Lower lobe of right lung (tissue), 2 donors: ENCODE results near the gene CDRT15. TPM values are rescaled to one million over a fixed set of nuclear protein-coding genes. Genes with fewer than 3 reads are reported as not detected.

ENCODE experiments used
- ATAC-seq, 2 donors: fragments of 200-7000 bp; cut with Tn5 transposase; one replicate each; pipeline ENCODE4 v1.9.1; 2020 to 2022; ENCODE audit warnings: mild to moderate bottlenecking in 2 of 2, moderate library complexity in 2 of 2
- DNase-seq: peaks from one replicate; pipeline ENCODE4 v3.0.0-alpha.2; 2020
- H3K27ac ChIP-seq: fragments of 200-600 bp; one replicate; pipeline ENCODE4 v1.8.0; 2022
- H3K27me3 ChIP-seq: fragments of 200-600 bp; one replicate; pipeline ENCODE4 v1.8.0; 2022; ENCODE audit warnings: low read depth
- H3K36me3 ChIP-seq: fragments of 200-600 bp; one replicate; pipeline ENCODE4 v1.8.0; 2022; ENCODE audit warnings: mild to moderate bottlenecking
- H3K4me1 ChIP-seq: fragments of 200-600 bp; one replicate; pipeline ENCODE4 v1.8.0; 2022
- H3K4me3 ChIP-seq: fragments of 200-600 bp; one replicate; pipeline ENCODE4 v1.8.0; 2022; ENCODE audit warnings: mild to moderate bottlenecking
- H3K9me3 ChIP-seq: fragments of 200-600 bp; one replicate; pipeline ENCODE4 v1.8.0; 2022
- CTCF ChIP-seq: fragments of 200-600 bp; IDR thresholded peaks from one replicate; pipeline ENCODE4 v1.8.0; 2022; ENCODE audit warnings: antibody characterized with exemption, mild to moderate bottlenecking
- intact Hi-C: fragments of 100-400 bp; cut with DNase I; formaldehyde crosslinking; loops from one replicate; pipeline ENCODE4 v1.11.0; 2022
- total RNA-seq: library from RNA; stranded (reverse); fragmentation: NEBNext Ultra II Directional; extraction: Animal tissue kit (Norgen Biotek cat#: 25700); gene quantifications from one replicate; pipeline ENCODE4 v1.2.1, GENCODE V29; 2021
- donor health status: DM: no; HTN: yes; CAD: no; lungs with severe emphysema.

CDRT15 gene
- total RNA-seq, 1 donor from 2014 or later = not detected

DNA sequence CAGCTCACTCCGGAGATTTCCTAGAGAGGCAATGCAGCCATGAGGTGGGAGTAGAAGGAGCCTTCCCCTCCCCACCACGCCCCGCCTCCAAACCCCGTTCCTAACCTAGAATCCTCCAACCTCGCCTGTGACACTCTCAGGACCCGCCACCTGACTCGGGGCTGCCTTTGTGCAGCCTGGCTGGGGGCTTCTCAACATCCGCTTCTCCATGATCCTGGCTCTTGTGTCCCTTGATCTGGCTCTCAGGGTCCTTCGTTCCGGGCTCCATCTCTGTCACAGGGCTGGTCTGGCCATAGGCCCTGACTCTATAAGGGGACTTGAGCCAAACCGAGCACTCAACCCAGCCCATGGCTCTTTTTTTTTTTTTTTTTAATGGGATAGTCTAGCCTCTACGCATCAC is 24.3 kb downstream of the CDRT15 start:
- TF ChIP-seq CTCF = no peak
- Histone ChIP-seq H3K36me3 (peaks cover 9% of the 10 kb centered on the region), H3K9me3 (no peaks in the 10 kb centered on the region), H3K4me1 (no peaks in the 10 kb centered on the region), H3K27ac (no peak overlapping the region), H3K27me3 (no peaks in the 10 kb centered on the region), H3K4me3 (no peak overlapping the region)
- DNase-seq = no peak
- intact Hi-C loops = no loop called here
- no peak for ATAC-seq

GRCh38 chr17:14211801-14212200 is 24.9 kb downstream of the CDRT15 start:
- no peak overlapping the region for H3K4me3 ChIP-seq
- no peaks in the 10 kb centered on the region for H3K27me3 ChIP-seq
- no peak overlapping the region for H3K27ac ChIP-seq
- DNase-seq = peak; percentile 48
- intact Hi-C loops = no loop called here
- peaks cover 14% of the 10 kb centered on the region for H3K36me3 ChIP-seq
- ATAC-seq = peak; percentile 31 to 39
- no peaks in the 10 kb centered on the region for H3K9me3 ChIP-seq
- peak; percentile 48 for TF ChIP-seq CTCF
- no peaks in the 10 kb centered on the region for H3K4me1 ChIP-seq

GRCh38 chr17:14211246-14211645 is 25.4 kb downstream of the CDRT15 start:
- no peak overlapping the region for H3K27ac ChIP-seq
- H3K27me3 ChIP-seq = no peaks in the 10 kb centered on the region
- no peak for DNase-seq
- no peak for TF ChIP-seq CTCF
- no peak overlapping the region for H3K4me3 ChIP-seq
- intact Hi-C loops = no loop called here
- H3K36me3 ChIP-seq = peaks cover 19% of the 10 kb centered on the region
- H3K9me3 ChIP-seq = no peaks in the 10 kb centered on the region
- no peak for ATAC-seq
- peaks cover 4% of the 10 kb centered on the region for H3K4me1 ChIP-seq

- Histone ChIP-seq H3K27ac (no peak overlapping the region), H3K36me3 (peaks cover 19% of the 10 kb centered on the region), H3K4me1 (peaks cover 6% of the 10 kb centered on the region), H3K9me3 (no peaks in the 10 kb centered on the region), H3K27me3 (no peaks in the 10 kb centered on the region), H3K4me3 (no peak overlapping the region)
- intact Hi-C loops = no loop called here
- TF ChIP-seq CTCF = no peak
- ATAC-seq = no peak
- no peak for DNase-seq
These were observed 27.4 kb downstream of the CDRT15 start for GRCh38 chr17:14209215-14209614.

DNA sequence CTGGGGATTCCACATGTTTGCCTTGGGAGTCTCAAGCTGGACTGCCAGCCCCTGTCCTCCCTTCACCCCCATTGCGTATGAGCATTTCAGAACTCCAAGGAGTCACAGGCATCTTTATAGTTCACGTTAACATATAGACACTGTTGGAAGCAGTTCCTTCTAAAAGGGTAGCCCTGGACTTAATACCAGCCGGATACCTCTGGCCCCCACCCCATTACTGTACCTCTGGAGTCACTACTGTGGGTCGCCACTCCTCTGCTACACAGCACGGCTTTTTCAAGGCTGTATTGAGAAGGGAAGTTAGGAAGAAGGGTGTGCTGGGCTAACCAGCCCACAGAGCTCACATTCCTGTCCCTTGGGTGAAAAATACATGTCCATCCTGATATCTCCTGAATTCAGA is 28.9 kb downstream of the CDRT15 start:
- TF ChIP-seq CTCF = no peak
- Histone ChIP-seq H3K36me3 (peaks cover 19% of the 10 kb centered on the region), H3K4me1 (peaks cover 6% of the 10 kb centered on the region), H3K9me3 (no peaks in the 10 kb centered on the region), H3K4me3 (no peak overlapping the region), H3K27me3 (no peaks in the 10 kb centered on the region), H3K27ac (no peak overlapping the region)
- ATAC-seq = no peak
- intact Hi-C loops = no loop called here
- DNase-seq = no peak

DNA sequence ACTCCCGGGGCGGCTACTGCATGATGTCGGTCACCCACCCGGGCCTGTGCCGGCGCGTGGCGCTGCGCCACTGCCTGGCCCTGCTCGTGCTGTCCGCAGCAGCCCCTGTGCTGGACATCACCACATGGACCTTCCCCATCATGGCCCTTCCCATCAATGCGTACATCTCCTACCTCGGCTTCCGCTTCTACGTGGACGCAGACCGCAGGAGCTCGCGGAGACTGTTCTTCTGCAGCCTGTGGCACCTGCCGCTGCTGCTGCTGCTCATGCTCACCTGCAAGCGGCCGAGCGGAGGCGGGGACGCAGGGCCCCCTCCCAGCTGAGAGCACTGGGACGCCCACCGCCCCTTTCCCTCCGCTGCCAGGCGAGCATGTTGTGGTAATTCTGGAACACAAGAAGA is 29.8 kb downstream of the CDRT15 start:
- DNase-seq (no peak), ATAC-seq (no peak)
- Histone ChIP-seq H3K27ac (no peak overlapping the region), H3K4me3 (no peak overlapping the region), H3K4me1 (peaks cover 7% of the 10 kb centered on the region), H3K27me3 (no peaks in the 10 kb centered on the region), H3K9me3 (no peaks in the 10 kb centered on the region), H3K36me3 (peaks cover 19% of the 10 kb centered on the region)
- intact Hi-C loops = no loop called here
- TF ChIP-seq CTCF = no peak
